Ovary (tissue), 9 donors: ENCODE data around the gene CADPS. TPM values are rescaled to one million over a fixed set of nuclear protein-coding genes. Genes with fewer than 3 reads are reported as not detected.

Source experiments
- DNase-seq, 5 donors: peaks; one replicate each; pipeline ENCODE4 v3.0.0-alpha.2; 2019 to 2020
- H3K27ac ChIP-seq, 2 donors: fragments of 200-600 bp; one replicate each; pipeline versions ENCODE4 v1.5.1 to v1.8.0; 2019 to 2022
- H3K27me3 ChIP-seq: fragments of 200-600 bp; one replicate; pipeline ENCODE4 v1.8.0; 2022
- H3K36me3 ChIP-seq: fragments of 200-600 bp; sonication (generic); one replicate; pipeline ENCODE4 v1.5.1; 2019
- H3K4me1 ChIP-seq: one replicate; pipeline ENCODE4 v1.8.1; 2013; ENCODE audit warnings: mild to moderate bottlenecking, moderate library complexity; ENCODE audit not compliant: insufficient read depth
- H3K4me3 ChIP-seq: fragments of 200-600 bp; sonication (generic); one replicate; pipeline ENCODE4 v1.5.1; 2017
- H3K9me3 ChIP-seq, 2 donors: fragments of 200-600 bp in 1 of 2; sonication (generic) in 1 of 2; one replicate each; pipeline versions ENCODE4 v1.5.1 to v1.8.1; 2013 to 2019; ENCODE audit warnings: mild to moderate bottlenecking in 1 of 2, moderate library complexity in 1 of 2
- CTCF ChIP-seq, 3 donors: fragments of 450-650 bp in 2 of 3; fragments of 200-600 bp in 1 of 3; IDR thresholded peaks; one replicate each; pipeline versions ENCODE4 v1.5.1 to v1.8.0; 2016 to 2022; ENCODE audit warnings: antibody characterized with exemption in 3 of 3, mild to moderate bottlenecking in 1 of 3
- EP300 ChIP-seq: sonication (generic); formaldehyde crosslinking; IDR thresholded peaks from one replicate; pipeline ENCODE4 v1.6.1; 2017; ENCODE audit warnings: antibody characterized with exemption
- POLR2A ChIP-seq: fragments of 450-650 bp; IDR thresholded peaks from one replicate; pipeline ENCODE4 v1.6.1; 2017; ENCODE audit warnings: antibody characterized with exemption, mild to moderate bottlenecking, moderate library complexity
- WGBS, 3 donors: extraction: QIAGEN DNeasy Blood & Tissue Kit in 1 of 3; methylation state at CpG; one replicate each; pipeline versions ENCODE4 v1.1.5 to v1.1.7; 2013 to 2017; 5-methylcytosine and 5-hydroxymethylcytosine counted together
- intact Hi-C, 4 donors: fragments of 100-400 bp; cut with DNase I; formaldehyde crosslinking; loops; one replicate each; pipeline versions ENCODE4 v1.11.0 to v1.15.1; 2022 to 2023
- polyA plus RNA-seq, 2 donors: library from polyadenylated mRNA; stranded (reverse); fragments of 200-250 nt in 1 of 2; fragments of 350-450 nt in 1 of 2; fragmentation: Illumina TruSeq in 1 of 2; extraction: RNeasy Lipid Tissue Mini Kit (QIAGEN cat#74804) in 1 of 2; gene quantifications; one replicate each; pipeline ENCODE4 v1.2.3, GENCODE V29; 2013 to 2014
- small RNA-seq: library from RNA; depleted of rRNA; stranded (forward); fragments of <200 nt; gene quantifications from one replicate; pipeline ENCODE3, GENCODE V24; 2016
- total RNA-seq, 7 donors: library from RNA; depleted of rRNA in 2 of 7; stranded (reverse); fragments of >200 nt in 2 of 7; fragmentation: NEBNext Ultra II Directional in 3 of 7; extraction: Animal tissue kit (Norgen Biotek cat#: 25700) in 3 of 7; gene quantifications; one replicate each; pipeline versions ENCODE4 v1.1.0 to v1.2.4, GENCODE V29; 2016 to 2023
- donor health status: DM: no; HTN: no; CAD: no; lungs with moderate emphysema.
- donor health status: DM: no; HTN: no; CAD: no.
- donor health status: Bipolar disorder and iron deficiency.
- donor health status: DM: yes; HTN: yes; CAD: no.
- donor health status: DM: no; HTN: no; CAD: no.
- donor health status: DM: yes; HTN: yes; CAD: no.

The CADPS gene
- total and polyA plus RNA-seq, 9 donors: 0.90 to 6.8 (median 2.8) TPM

- TF ChIP-seq POLR2A (no peak), EP300 (no peak), CTCF (IDR thresholded peaks at IDR 0.05) (no peak)
- no peak overlapping the region for H3K27ac ChIP-seq
- no peak for DNase-seq
- intact Hi-C loops: no loop called here
- no peaks in the 10 kb centered on the region for H3K27me3 ChIP-seq
- H3K4me1 ChIP-seq: no peaks in the 10 kb centered on the region
- no peak overlapping the region for H3K4me3 ChIP-seq
- no peaks in the 10 kb centered on the region for H3K9me3 ChIP-seq
- no peaks in the 10 kb centered on the region for H3K36me3 ChIP-seq
Measured at GRCh38 chr3:62356356-62356755, 518.9 kb downstream of the CADPS start.

DNA sequence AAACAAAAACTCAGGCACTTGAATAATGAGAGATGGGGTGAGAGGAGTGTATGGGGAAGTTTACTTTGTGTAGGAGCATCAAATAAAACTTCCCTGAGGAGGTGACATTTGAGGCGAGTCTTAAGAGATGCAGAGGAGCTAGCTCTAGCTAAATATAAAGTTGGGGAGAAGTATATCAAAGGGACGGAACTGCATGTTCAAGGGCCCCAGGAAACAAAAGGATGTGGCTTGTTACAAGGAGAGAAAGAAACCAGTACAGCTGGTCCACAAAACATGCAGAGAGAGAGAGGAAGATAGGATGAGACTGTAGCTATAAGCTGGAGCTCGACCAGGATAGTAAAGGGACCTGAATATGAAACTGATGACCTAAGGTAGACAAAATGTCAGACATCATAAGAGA is 519.5 kb downstream of the CADPS start:
- Histone ChIP-seq H3K4me3 (no peak overlapping the region), H3K9me3 (no peaks in the 10 kb centered on the region), H3K4me1 (no peaks in the 10 kb centered on the region), H3K36me3 (no peaks in the 10 kb centered on the region), H3K27ac (no peak overlapping the region), H3K27me3 (no peaks in the 10 kb centered on the region)
- WGBS, 3 donors: 39 to 60% (median 40%) methylated on average over 3 of the region's 3 CpGs
- intact Hi-C loops: no loop called here
- TF ChIP-seq POLR2A: no peak
- TF ChIP-seq EP300: no peak
- no peak for TF ChIP-seq CTCF (IDR thresholded peaks at IDR 0.05)
- DNase-seq: no peak

Small RNA genes within 50 kb of the gene (small RNA-seq; reads per million reads assigned to genes)
- gene RN7SL863P (not detected), gene RNU6-139P (not detected)
